RKO (cell line): ENCODE results near the gene PELI3.
"Not testable (repeated sequence)": the region's sequence is repeated elsewhere in the genome, so short reads cannot be mapped to it uniquely, and the experiment has no call there.

ENCODE experiments used
- DNase-seq: peaks from one replicate; pipeline ENCODE4 v3.0.0-alpha.2; 2016; ENCODE audit warnings: low spot score

Gene PELI3

GRCh38 chr11:66466225-66467033 is at the start of gene PELI3:
PELI3 (plus strand) TSS chr11:66466905; CDS start chr11:66468129, 1,224 bp downstream.
- peak; percentile 88 for DNase-seq

- DNase-seq: no peak
Observed at GRCh38 chr11:66417000-66417399, 49.7 kb upstream of the PELI3 start.

GRCh38 chr11:66418168-66418985 is 48.3 kb upstream of the PELI3 start:
- peak; percentile 94 for DNase-seq

GRCh38 chr11:66418986-66419308 is 47.8 kb upstream of the PELI3 start:
- DNase-seq: no peak

- no peak for DNase-seq
Observed at GRCh38 chr11:66419825-66420224, 46.9 kb upstream of the PELI3 start.

- DNase-seq: no peak
Observed at GRCh38 chr11:66420671-66421476, 45.8 kb upstream of the PELI3 start, which contains the start of gene NPAS4. NPAS4 (plus strand) TSS chr11:66421035; CDS start chr11:66421180, 145 bp downstream.

- peak; percentile 88 for DNase-seq
Observed at GRCh38 chr11:66421492-66422205, 45.1 kb upstream of the PELI3 start.

GRCh38 chr11:66426314-66426713 is 40.4 kb upstream of the PELI3 start:
- DNase-seq: no peak

- DNase-seq: no peak
Observed at GRCh38 chr11:66428933-66429332, 37.8 kb upstream of the PELI3 start.

GRCh38 chr11:66429983-66430602 is 36.6 kb upstream of the PELI3 start:
- DNase-seq: peak; percentile 67

GRCh38 chr11:66431287-66431686 is 35.4 kb upstream of the PELI3 start:
- DNase-seq: not testable (repeated sequence)

- DNase-seq: not testable (repeated sequence)
Observed at GRCh38 chr11:66431871-66432329, 34.8 kb upstream of the PELI3 start.

GRCh38 chr11:66432597-66432996 is 34.1 kb upstream of the PELI3 start:
- DNase-seq: no peak

GRCh38 chr11:66437979-66438503 is 28.7 kb upstream of the PELI3 start:
- DNase-seq: no peak

GRCh38 chr11:66438504-66439466 is 27.9 kb upstream of the PELI3 start, which contains the start of gene MRPL11:
MRPL11 (minus strand) TSS chr11:66438848; CDS start chr11:66438754, 94 bp downstream.
- peak; percentile 96 for DNase-seq

- not testable (repeated sequence) for DNase-seq
Observed at GRCh38 chr11:66440101-66440939, 26.4 kb upstream of the PELI3 start.

- not testable (repeated sequence) for DNase-seq
Observed at GRCh38 chr11:66440940-66441282, 25.8 kb upstream of the PELI3 start.

GRCh38 chr11:66443602-66444001 is 23.1 kb upstream of the PELI3 start:
- peak; percentile 71 for DNase-seq

- no peak for DNase-seq
Observed at GRCh38 chr11:66447012-66447411, 19.7 kb upstream of the PELI3 start.
